A204.1 (cell line): ENCODE results near the gene KPNA2.
"Not testable (repeated sequence)": the region's sequence is repeated elsewhere in the genome, so short reads cannot be mapped to it uniquely, and the experiment has no call there.

ENCODE experiments used
- FAIRE-seq: peaks from 2 replicates; lab custom pipeline; 2012; peaks lifted over from hg19 to GRCh38; lab: Jason Lieb, UNC

The KPNA2 gene

GRCh38 chr17:68061512-68062313, 26.2 kb downstream of the KPNA2 start:
- no peak for FAIRE-seq

DNA sequence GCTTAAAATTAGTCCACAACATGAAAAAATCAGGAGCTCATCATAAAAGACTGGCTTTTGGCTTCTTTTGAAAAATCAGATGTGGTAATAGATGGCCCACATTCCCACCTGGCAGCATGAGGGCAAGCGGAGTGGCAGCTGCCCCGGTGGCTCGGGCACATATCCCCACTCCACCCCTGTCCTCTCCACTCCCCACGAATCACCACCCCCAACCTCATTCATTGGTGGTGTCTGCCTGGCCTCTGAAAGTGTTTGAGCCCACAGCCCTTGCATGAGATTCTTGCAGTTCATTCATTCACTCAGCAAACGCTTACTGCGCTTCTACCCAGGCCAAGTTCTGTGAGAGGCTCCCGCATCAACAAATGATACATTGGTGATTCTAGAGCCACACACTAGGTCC, 29.8 kb downstream of the KPNA2 start:
- FAIRE-seq = not testable (repeated sequence)

- not testable (repeated sequence) for FAIRE-seq
Measured at GRCh38 chr17:68068512-68068911, 33.0 kb downstream of the KPNA2 start.

DNA sequence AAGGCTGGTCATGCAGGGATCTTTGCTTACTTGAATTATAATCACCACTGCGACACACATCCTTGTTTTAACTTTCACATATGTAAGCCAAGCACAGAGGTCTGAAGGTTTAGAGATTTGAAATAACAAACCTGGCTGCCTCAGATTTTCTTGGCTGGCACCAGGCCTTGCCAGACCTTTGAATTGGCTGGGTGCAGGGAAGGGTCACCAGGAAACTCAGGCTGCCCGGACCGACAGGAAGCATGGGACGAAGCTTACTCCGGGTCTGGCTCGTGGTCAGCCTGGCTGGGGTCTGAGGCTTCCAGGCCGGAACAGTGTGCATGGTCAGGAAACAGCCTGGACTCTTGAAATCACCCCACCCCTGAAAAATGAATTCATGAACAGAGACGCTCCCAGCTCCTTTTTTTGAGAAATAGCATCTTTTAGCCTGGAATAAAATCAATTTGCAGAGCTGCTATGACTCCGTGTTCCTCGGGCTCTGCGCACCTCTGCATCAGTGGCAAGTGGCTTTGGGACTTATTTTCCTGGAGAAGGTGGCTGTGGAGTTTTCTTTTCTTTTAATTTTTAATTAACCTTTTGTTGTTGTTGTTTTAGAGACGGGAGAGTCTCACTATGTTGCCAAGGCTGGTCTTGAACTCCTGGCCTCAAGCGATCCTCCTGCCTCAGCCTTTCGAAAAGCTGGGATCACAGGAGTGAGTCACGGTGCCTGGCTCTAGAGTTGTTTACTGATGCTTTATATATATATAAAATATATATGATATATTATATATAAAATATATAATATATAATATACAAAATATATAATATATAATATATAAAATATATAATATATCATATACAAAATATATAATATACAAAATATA, 35.3 kb downstream of the KPNA2 start:
- FAIRE-seq = not testable (repeated sequence)

DNA sequence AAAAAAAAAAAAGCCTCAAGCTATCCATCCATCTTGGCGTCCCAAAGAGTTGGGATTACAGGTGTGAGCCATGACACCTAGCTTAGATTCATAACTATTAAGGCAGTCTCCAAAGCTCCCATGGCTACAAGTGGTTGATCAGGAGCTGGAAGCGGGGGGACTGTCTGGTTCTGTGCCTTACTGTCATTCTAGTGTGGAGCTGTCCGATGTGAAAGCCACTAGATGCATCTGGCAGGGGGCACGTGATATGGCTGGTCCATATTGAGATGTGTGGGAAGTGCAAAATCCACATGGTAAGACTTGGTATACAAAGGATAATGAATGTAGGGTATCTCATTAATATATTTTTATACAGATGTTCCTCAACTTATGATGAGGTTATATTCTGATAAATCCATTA, 38.7 kb downstream of the KPNA2 start:
- no peak for FAIRE-seq

DNA sequence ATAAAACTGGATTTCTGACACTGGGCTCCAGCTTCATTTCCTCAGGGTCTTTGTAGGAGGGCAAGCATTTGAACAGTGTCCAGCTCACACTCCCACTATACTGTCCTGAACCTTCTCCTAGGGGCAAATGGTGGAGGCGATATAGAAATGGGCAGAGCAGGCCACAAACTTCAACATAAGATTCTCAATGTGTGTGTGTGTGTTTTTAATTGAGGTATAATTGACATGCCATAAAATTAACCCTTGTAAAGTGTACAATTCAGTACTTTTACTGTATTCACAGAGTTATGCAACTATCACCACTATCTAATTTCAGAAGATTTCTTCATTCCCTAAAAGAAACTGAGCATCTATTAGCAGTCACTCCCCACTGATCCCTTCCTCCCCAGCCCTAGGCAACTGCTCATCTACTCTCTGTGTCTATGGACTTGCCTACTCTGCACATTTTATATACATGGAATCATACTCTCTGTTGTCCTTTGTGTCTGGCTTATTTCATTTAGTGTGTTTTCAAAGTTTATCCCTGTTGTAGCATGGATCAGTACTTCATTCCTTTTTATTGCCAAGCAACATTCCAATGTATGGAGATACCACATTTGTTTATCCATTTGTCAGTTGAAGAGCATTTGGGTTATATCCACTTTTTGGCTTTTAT, 40.5 kb downstream of the KPNA2 start:
- FAIRE-seq = not testable (repeated sequence)

DNA sequence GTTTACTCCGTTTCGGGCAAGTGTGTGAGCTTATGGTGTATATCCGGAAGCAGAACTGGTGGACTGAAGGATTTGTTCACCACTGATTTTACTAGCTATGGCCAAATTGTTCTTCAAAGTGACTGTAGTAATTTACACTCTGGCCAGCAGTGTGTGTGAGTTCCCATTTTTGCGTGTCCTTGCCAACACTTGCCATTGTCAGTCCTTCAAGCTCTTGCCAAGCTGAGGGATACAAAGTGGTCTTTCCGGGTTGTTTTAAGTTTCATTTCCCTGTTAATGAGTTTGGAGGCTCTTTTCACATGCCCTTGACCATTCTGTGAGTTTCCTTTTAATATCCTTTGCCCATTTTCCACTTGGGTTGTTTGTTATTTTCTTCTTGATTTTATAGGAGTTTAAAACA, 42.0 kb downstream of the KPNA2 start:
- FAIRE-seq = not testable (repeated sequence)

GRCh38 chr17:68080411-68081150, 45.0 kb downstream of the KPNA2 start:
- FAIRE-seq = no peak

DNA sequence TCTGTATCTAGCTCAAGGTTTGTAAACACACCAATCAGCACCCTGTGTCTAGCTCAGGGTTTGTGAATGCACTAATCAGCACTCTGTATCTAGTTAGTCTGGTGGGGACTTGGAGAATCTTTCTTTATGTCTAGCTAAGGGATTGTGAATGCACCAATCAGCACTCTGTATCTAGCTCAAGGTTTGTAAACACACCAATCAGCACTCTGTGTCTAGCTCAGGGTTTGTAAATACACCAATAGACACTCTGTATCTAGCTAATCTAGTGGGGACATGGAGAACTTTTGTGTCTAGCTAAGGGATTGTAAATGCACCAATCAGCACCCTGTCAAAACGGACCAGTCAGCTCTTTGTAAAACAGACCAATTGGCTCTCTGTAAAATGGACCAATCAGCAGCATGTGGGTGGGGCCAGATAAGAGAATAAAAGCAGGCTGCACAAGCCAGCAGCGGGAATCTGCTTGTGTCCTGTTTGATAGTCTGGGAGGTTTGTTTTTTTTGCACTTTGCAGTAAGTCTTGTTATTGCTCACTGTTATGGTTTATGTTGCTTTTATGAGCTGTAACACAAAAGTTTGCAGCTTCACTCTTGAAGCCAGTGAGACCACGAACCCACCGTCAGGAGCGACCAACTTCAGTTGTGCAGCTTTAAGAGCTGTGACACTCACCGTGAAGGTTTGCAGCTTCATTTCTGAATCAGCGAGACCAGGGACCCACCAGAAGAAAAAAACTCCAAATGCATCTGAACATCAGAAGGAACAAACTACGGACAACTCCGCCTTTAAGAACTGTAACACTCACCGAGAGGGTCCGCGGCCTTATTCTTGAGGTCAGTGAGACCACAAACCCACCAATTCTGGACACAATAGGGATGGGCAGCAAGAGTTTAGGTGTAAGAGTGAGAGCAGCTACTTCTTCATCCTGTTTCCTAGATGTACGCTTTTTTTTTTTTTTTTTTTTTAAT, 46.0 kb downstream of the KPNA2 start:
- FAIRE-seq = not testable (repeated sequence)

- no peak for FAIRE-seq
Measured at GRCh38 chr17:68085771-68086381, 50.3 kb downstream of the KPNA2 start.

DNA sequence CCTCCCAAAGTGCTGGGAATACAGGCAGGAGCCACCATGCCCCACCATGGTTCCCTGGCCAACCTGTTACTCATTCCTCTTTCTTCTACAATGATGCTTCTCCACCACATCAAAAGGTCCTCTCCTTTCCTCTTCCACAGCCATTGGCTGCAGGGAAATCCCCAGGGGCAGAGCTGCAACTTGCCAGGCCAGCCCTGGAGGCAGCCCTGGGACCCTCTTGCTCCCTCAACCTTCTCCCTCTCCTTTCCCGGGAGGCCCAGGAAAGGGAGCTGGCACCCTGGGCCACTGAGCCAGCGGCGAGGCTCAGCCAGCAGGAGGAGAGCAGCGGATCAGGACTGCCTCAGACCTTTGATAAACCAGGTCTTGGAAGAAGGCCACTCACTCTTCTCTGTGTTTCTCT, 51.1 kb downstream of the KPNA2 start:
- not testable (repeated sequence) for FAIRE-seq

DNA sequence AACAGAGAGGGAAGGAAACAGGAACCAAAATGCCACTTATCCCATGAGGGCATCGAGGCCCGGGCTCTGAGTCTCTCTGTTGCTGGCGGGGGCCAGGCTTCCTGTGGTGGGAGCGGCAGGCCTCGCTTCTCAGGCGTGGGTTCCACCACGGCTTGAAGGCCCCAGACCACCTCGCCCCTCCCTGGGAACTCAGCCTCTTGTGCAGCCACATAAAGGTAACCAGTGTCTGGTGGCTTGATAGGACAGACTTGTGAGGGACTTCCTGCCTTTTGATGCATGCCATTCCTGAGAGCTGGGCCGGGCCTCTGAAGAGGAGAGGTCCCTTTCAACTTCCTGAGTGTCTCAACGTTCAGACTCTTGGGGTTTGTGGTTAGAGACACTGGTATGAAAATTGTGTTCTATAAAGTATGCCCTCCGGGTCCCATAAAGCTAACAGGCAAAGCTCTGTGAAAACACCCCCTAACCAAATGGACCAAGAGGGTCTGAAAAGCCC, 51.6 kb downstream of the KPNA2 start:
- FAIRE-seq = not testable (repeated sequence)

- no peak for FAIRE-seq
Measured at GRCh38 chr17:68087851-68088250, 52.3 kb downstream of the KPNA2 start.

GRCh38 chr17:68089881-68090280, 54.3 kb downstream of the KPNA2 start:
- no peak for FAIRE-seq

- no peak for FAIRE-seq
Measured at GRCh38 chr17:68094481-68095078, 59.0 kb downstream of the KPNA2 start.

- no peak for FAIRE-seq
Measured at GRCh38 chr17:68095205-68095811, 59.8 kb downstream of the KPNA2 start.

- no peak for FAIRE-seq
Measured at GRCh38 chr17:68096111-68096510, 60.6 kb downstream of the KPNA2 start.
